IMR-90 (cell line): ENCODE measurements around the gene BYSL. TPM values are rescaled to one million over a fixed set of nuclear protein-coding genes. Genes with fewer than 3 reads are reported as not detected.

Source experiments
- ATAC-seq: fragments of 200-7000 bp; cut with Tn5 transposase; 2 replicates; pipeline ENCODE4 v1.9.1; 2020; ENCODE audit warnings: low read depth, mild to moderate bottlenecking, moderate library complexity
- BruUV-seq: library from RNA; stranded (reverse); fragments of 400-500 nt; replicated peaks from 2 replicates; lab custom pipeline; 2021; lab: Mats Ljungman, UMichigan
- CTCF ChIA-PET: fragments of 300-600 bp; formaldehyde crosslinking; extraction: SDS; loops from one replicate; lab custom pipeline; 2021; ENCODE audit warnings: antibody characterized with exemption; lab: Yijun Ruan, JAX
- POLR2A ChIA-PET: fragments of 300-600 bp; sonication (Branson Sonifier 250); formaldehyde crosslinking; loops from one replicate; lab custom pipeline; 2022; ENCODE audit warnings: antibody characterized with exemption; ENCODE audit not compliant: unreplicated experiment; lab: Charles Lee
- DNase-seq: peaks from one replicate; pipeline ENCODE4 v3.0.0; 2013
- H2AFZ ChIP-seq: replicated peaks from 2 replicates; pipeline ENCODE3; 2013; ENCODE audit warnings: low read length, mild to moderate bottlenecking; ENCODE audit not compliant: poor library complexity
- H2AK5ac ChIP-seq: 2 replicates; pipeline ENCODE4 v1.6.1; 2013; ENCODE audit warnings: low read depth, low read length, inconsistent platforms
- H2AK9ac ChIP-seq: replicated peaks from 2 replicates; pipeline ENCODE3; 2013; ENCODE audit warnings: mild to moderate bottlenecking, low read depth, low read length, moderate library complexity; ENCODE audit not compliant: poor library complexity
- H2BK120ac ChIP-seq: 2 replicates; pipeline ENCODE4 v1.6.1; 2013; ENCODE audit warnings: low read depth, low read length, inconsistent platforms
- H2BK15ac ChIP-seq: 3 replicates; pipeline ENCODE4 v1.6.1; 2013; ENCODE audit warnings: low read depth, low read length, inconsistent platforms
- H2BK20ac ChIP-seq: 2 replicates; pipeline ENCODE4 v1.6.1; 2013; ENCODE audit warnings: low read depth, mild to moderate bottlenecking, inconsistent platforms, low read length, moderate library complexity
- H2BK5ac ChIP-seq: 2 replicates; pipeline ENCODE4 v1.6.1; 2013; ENCODE audit warnings: mild to moderate bottlenecking, low read depth, low read length, inconsistent platforms; ENCODE audit not compliant: poor library complexity, severe bottlenecking
- H3K14ac ChIP-seq: replicated peaks from 2 replicates; pipeline ENCODE4 v1.6.1; 2013; ENCODE audit warnings: low read depth, low read length, inconsistent platforms
- H3K18ac ChIP-seq: 2 replicates; pipeline ENCODE4 v1.6.1; 2013; ENCODE audit warnings: low read depth, low read length, control low read depth
- H3K23ac ChIP-seq: 2 replicates; pipeline ENCODE4 v1.6.1; 2013; ENCODE audit warnings: low read depth, low read length, inconsistent platforms
- H3K27ac ChIP-seq: 2 replicates; pipeline ENCODE4 v1.5.1; 2013; ENCODE audit warnings: mild to moderate bottlenecking, control low read depth, low read length; ENCODE audit not compliant: insufficient read depth
- H3K27me3 ChIP-seq: 2 replicates; pipeline ENCODE4 v1.6.1; 2013; ENCODE audit warnings: low read length; ENCODE audit not compliant: control insufficient read depth, insufficient read depth
- H3K36me3 ChIP-seq: 2 replicates; pipeline ENCODE4 v1.6.1; 2013; ENCODE audit warnings: low read length, mixed read lengths; ENCODE audit not compliant: control insufficient read depth, insufficient read depth
- H3K4ac ChIP-seq: 2 replicates; pipeline ENCODE4 v1.6.1; 2013; ENCODE audit warnings: low read depth, low read length, inconsistent platforms
- H3K4me1 ChIP-seq: 2 replicates; pipeline ENCODE4 v1.6.1; 2013; ENCODE audit warnings: low read length, mixed read lengths; ENCODE audit not compliant: control insufficient read depth, insufficient read depth
- H3K4me2 ChIP-seq: 2 replicates; pipeline ENCODE4 v1.6.1; 2013; ENCODE audit warnings: low read depth, mild to moderate bottlenecking, control low read depth, low read length, moderate library complexity
- H3K4me3 ChIP-seq: 2 replicates; pipeline ENCODE4 v1.5.1; 2013; ENCODE audit warnings: low read depth, mild to moderate bottlenecking, control low read depth, low read length, moderate library complexity; ENCODE audit not compliant: insufficient read depth
- H3K56ac ChIP-seq: 2 replicates; pipeline ENCODE4 v1.6.1; 2013; ENCODE audit warnings: low read length, inconsistent platforms; ENCODE audit not compliant: insufficient read depth; ENCODE audit errors: extremely low read depth
- H3K79me1 ChIP-seq, 2 experiments: 2 replicates each; pipeline ENCODE4 v1.6.1; 2013; ENCODE audit warnings: low read length in 2 of 2, inconsistent platforms in 1 of 2, low read depth in 1 of 2
- H3K9ac ChIP-seq: 2 replicates; pipeline ENCODE4 v1.6.1; 2013; ENCODE audit warnings: low read depth, low read length, control low read depth
- H3K9me1 ChIP-seq: 2 replicates; pipeline ENCODE4 v1.6.1; 2013; ENCODE audit warnings: low read length, inconsistent platforms; ENCODE audit not compliant: insufficient read depth
- H3K9me3 ChIP-seq: 2 replicates; pipeline ENCODE4 v1.6.1; 2013; ENCODE audit warnings: low read length; ENCODE audit not compliant: control insufficient read depth, insufficient read depth
- H4K20me1 ChIP-seq: 2 replicates; pipeline ENCODE4 v1.6.1; 2013; ENCODE audit warnings: low read length, inconsistent platforms; ENCODE audit not compliant: insufficient read depth
- H4K5ac ChIP-seq: 2 replicates; pipeline ENCODE4 v1.6.1; 2013; ENCODE audit warnings: mild to moderate bottlenecking, low read depth, low read length, control low read depth
- H4K8ac ChIP-seq, 2 experiments: 2 replicates each; pipeline ENCODE4 v1.6.1; 2013; ENCODE audit warnings: low read depth in 2 of 2, low read length in 2 of 2, control low read depth in 1 of 2, inconsistent platforms in 1 of 2
- H4K91ac ChIP-seq: 2 replicates; pipeline ENCODE4 v1.6.1; 2013; ENCODE audit warnings: low read depth, low read length, inconsistent platforms; ENCODE audit not compliant: insufficient read depth
- CHD1 ChIP-seq: IDR thresholded peaks from 2 replicates; pipeline ENCODE4 v1.6.1; 2012; ENCODE audit warnings: low read depth, low read length, improper control_type of control experiment
- RAD21 ChIP-seq: IDR thresholded peaks from 2 replicates; pipeline ENCODE4 v1.6.1; 2012; ENCODE audit warnings: low read length, improper control_type of control experiment
- WGBS, 2 experiments: methylation state at CpG; one replicate each; pipeline versions ENCODE4 v1.1.5 to v1.1.7; 2013; ENCODE audit warnings: missing lambda C conversion rate in 2 of 2; ENCODE audit not compliant: insufficient read length in 1 of 2; ENCODE audit errors: extremely low coverage in 2 of 2; 5-methylcytosine and 5-hydroxymethylcytosine counted together
- dilution Hi-C: fragments of 300-500 bp; cut with HindIII; formaldehyde crosslinking; loops from one replicate; pipeline ENCODE4 v1.14.3; 2018; ENCODE audit warnings: low sequenced_read_pairs; ENCODE audit not compliant: unreplicated experiment
- in situ Hi-C: fragments of 300-500 bp; cut with MboI; formaldehyde crosslinking; loops from 3 replicates; pipeline ENCODE4 v1.14.3; 2019; ENCODE audit warnings: low sequenced_read_pairs, inconsistent platforms, mixed read lengths
- intact Hi-C: fragments of 100-400 bp; cut with micrococcal nuclease; formaldehyde crosslinking; loops from 2 replicates; pipeline ENCODE4 v1.10.0; 2022
- polyA plus RNA-seq, 3 experiments: library from polyadenylated mRNA; depleted of rRNA; stranded (reverse); fragments of >200 nt; gene quantifications; 2 replicates each; pipeline ENCODE4 v1.2.3, GENCODE V29; 2012; ENCODE audit warnings: low replicate concordance in 1 of 3
- total RNA-seq: library from RNA; depleted of rRNA; stranded (reverse); fragments of >200 nt; gene quantifications from 2 replicates; pipeline ENCODE4 v1.2.3, GENCODE V29; 2012
- TF ChIP-seq, protein P1 (sequence below): fragments of 150-350 bp; IDR thresholded peaks from 2 replicates; pipeline ENCODE4 v1.6.1; 2016; ENCODE audit warnings: low read depth, mild to moderate bottlenecking, low read length, moderate library complexity, borderline replicate concordance

Gene BYSL
- total and polyA plus RNA-seq, 2 of the 4 experiments (the other 2 are of a cell fraction) = 26.7 to 36.3 TPM

DNA sequence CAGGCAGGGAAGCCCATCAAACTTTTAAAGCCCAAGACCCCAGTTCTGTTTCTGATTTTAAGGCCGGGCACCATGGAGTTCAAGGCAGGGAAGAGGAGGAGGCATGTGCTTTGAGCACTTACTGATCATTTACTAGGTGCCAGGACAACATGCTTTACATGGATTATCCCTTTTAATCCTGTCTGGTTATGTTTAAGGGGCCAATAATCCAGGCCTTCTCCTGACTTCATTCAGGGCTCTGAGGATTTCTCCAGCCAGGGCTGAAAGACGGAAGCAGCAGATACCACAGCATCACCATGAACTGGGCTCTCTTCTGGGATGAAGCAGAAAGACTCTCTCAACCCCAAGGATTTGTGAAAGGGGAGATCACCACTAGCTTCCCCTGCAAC lies 16.2 kb downstream of the BYSL start:
- CTCF ChIA-PET = no interaction called here
- no peak overlapping the region for H2AFZ ChIP-seq
- H3K27ac ChIP-seq = no peak overlapping the region
- H3K4me3 ChIP-seq = no peak overlapping the region
- no peak overlapping the region for H2BK5ac ChIP-seq
- H3K9ac ChIP-seq = no peak overlapping the region
- H2BK15ac ChIP-seq = no peak overlapping the region
- in situ Hi-C loops = loop anchor here (5.0 to 10.0 kb wide), 2 partner anchors 105 to 153 kb away; partner anchors contain the start of genes PRICKLE4 and TOMM6
- peaks cover 11% of the 10 kb centered on the region; the same call in 1 of the 2 replicates for H3K9me1 ChIP-seq
- no peak overlapping the region for H3K14ac ChIP-seq
- H3K23ac ChIP-seq = no peak overlapping the region
- H3K9me3 ChIP-seq = no peaks in the 10 kb centered on the region
- no peak overlapping the region for H4K5ac ChIP-seq
- H2BK120ac ChIP-seq = no peak overlapping the region
- H3K36me3 ChIP-seq = peaks cover 31% of the 10 kb centered on the region
- H3K4ac ChIP-seq = no peak overlapping the region
- TF ChIP-seq CHD1 (no peak), RAD21 (no peak)
- TF ChIP-seq, protein P1, sequence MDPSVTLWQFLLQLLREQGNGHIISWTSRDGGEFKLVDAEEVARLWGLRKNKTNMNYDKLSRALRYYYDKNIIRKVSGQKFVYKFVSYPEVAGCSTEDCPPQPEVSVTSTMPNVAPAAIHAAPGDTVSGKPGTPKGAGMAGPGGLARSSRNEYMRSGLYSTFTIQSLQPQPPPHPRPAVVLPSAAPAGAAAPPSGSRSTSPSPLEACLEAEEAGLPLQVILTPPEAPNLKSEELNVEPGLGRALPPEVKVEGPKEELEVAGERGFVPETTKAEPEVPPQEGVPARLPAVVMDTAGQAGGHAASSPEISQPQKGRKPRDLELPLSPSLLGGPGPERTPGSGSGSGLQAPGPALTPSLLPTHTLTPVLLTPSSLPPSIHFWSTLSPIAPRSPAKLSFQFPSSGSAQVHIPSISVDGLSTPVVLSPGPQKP = no peak
- H2AK9ac ChIP-seq = no peak overlapping the region
- POLR2A ChIA-PET = no interaction called here
- H3K4me2 ChIP-seq = no peak overlapping the region
- no peak overlapping the region for H4K91ac ChIP-seq
- ATAC-seq = no peak
- H3K4me1 ChIP-seq = peaks cover 30% of the 10 kb centered on the region
- intact Hi-C loops = loop anchor here (2.0 to 5.0 kb wide), 3 partner anchors 15 to 155 kb away; partner anchors contain the start of gene PRICKLE4
- H3K27me3 ChIP-seq = no peaks in the 10 kb centered on the region
- no peak overlapping the region for H3K56ac ChIP-seq
- BruUV-seq = no TSS peak
- no peak overlapping the region for H2BK20ac ChIP-seq
- dilution Hi-C loops = no loop called here
- H2AK5ac ChIP-seq = no peak overlapping the region
- peaks cover 19 to 69% of the 10 kb centered on the region in 2 experiments; a peak in 3 of 4 replicates for H3K79me1 ChIP-seq
- no peak overlapping the region for H3K18ac ChIP-seq
- H4K20me1 ChIP-seq = peaks cover 54% of the 10 kb centered on the region
- 71% methylated on average over 1 of the region's 2 CpGs; no CpG with 5 or more reads in 1 of the 2 experiments for WGBS, 2 experiments
- no peak for DNase-seq
- H4K8ac ChIP-seq = no peak overlapping the region
